ENCODE results near the gene RAB1A. TPM values are rescaled to one million over a fixed set of nuclear protein-coding genes. Genes with fewer than 3 reads are reported as not detected.

The RAB1A gene
- total and polyA plus RNA-seq, 9 donors = 75.6 to 188 (median 139) TPM

GRCh38 chr2:65054749-65055421, 75.0 kb downstream of the RAB1A start:
- Histone ChIP-seq H3K27ac (ENCODE audit: low read length) (peak overlapping the region; percentile 94), H3K9me3 (replicated peaks; ENCODE audit: control insufficient read depth, low read depth, low read length) (no peaks in the 10 kb centered on the region), H3K4me3 (ENCODE audit: low read length) (no peak overlapping the region), H3K27me3 (ENCODE audit: control insufficient read depth, insufficient read depth, low read length) (no peaks in the 10 kb centered on the region), H3K4me1 (ENCODE audit: control insufficient read depth, insufficient read depth, low read length) (peaks cover 20% of the 10 kb centered on the region), H3K36me3 (ENCODE audit: control insufficient read depth, insufficient read depth, low read length) (no peaks in the 10 kb centered on the region)
- DNase-seq = no peak
- 43% methylated on average over 1 of the region's 4 CpGs for WGBS (ENCODE audit: insufficient coverage)

GRCh38 chr2:65053199-65053598, 76.7 kb downstream of the RAB1A start:
- Histone ChIP-seq H3K9me3 (replicated peaks; ENCODE audit: control insufficient read depth, low read depth, low read length) (no peaks in the 10 kb centered on the region), H3K4me3 (ENCODE audit: low read length) (no peak overlapping the region), H3K36me3 (ENCODE audit: control insufficient read depth, insufficient read depth, low read length) (no peaks in the 10 kb centered on the region), H3K27me3 (ENCODE audit: control insufficient read depth, insufficient read depth, low read length) (no peaks in the 10 kb centered on the region), H3K4me1 (ENCODE audit: control insufficient read depth, insufficient read depth, low read length) (peaks cover 16% of the 10 kb centered on the region), H3K27ac (ENCODE audit: low read length) (no peak overlapping the region)
- no peak for DNase-seq
- no CpG with 5 or more reads among the region's 1 CpG for WGBS (ENCODE audit: insufficient coverage)

GRCh38 chr2:65050931-65051330, 79.0 kb downstream of the RAB1A start:
- no peaks in the 10 kb centered on the region for H3K36me3 ChIP-seq (ENCODE audit: control insufficient read depth, insufficient read depth, low read length)
- H3K4me3 ChIP-seq (ENCODE audit: low read length) = no peak overlapping the region
- no peak for DNase-seq
- H3K27ac ChIP-seq (ENCODE audit: low read length) = no peak overlapping the region
- peaks cover 7% of the 10 kb centered on the region for H3K4me1 ChIP-seq (ENCODE audit: control insufficient read depth, insufficient read depth, low read length)
- WGBS (ENCODE audit: insufficient coverage) = 79% methylated on average over 2 of the region's 3 CpGs
- H3K27me3 ChIP-seq (ENCODE audit: control insufficient read depth, insufficient read depth, low read length) = no peaks in the 10 kb centered on the region
- H3K9me3 ChIP-seq (replicated peaks; ENCODE audit: control insufficient read depth, low read depth, low read length) = peaks cover 2% of the 10 kb centered on the region

GRCh38 chr2:65049010-65049639, 80.8 kb downstream of the RAB1A start:
- 67% methylated on average over 1 of the region's 1 CpG for WGBS (ENCODE audit: insufficient coverage)
- H3K27ac ChIP-seq (ENCODE audit: low read length) = no peak overlapping the region
- H3K4me1 ChIP-seq (ENCODE audit: control insufficient read depth, insufficient read depth, low read length) = no peaks in the 10 kb centered on the region
- no peaks in the 10 kb centered on the region for H3K36me3 ChIP-seq (ENCODE audit: control insufficient read depth, insufficient read depth, low read length)
- no peaks in the 10 kb centered on the region for H3K27me3 ChIP-seq (ENCODE audit: control insufficient read depth, insufficient read depth, low read length)
- peaks cover 2% of the 10 kb centered on the region for H3K9me3 ChIP-seq (replicated peaks; ENCODE audit: control insufficient read depth, low read depth, low read length)
- no peak overlapping the region for H3K4me3 ChIP-seq (ENCODE audit: low read length)
- DNase-seq = no peak

GRCh38 chr2:65046633-65047407, 83.1 kb downstream of the RAB1A start:
- WGBS (ENCODE audit: insufficient coverage) = 84% methylated on average over 5 of the region's 11 CpGs
- H3K9me3 ChIP-seq (replicated peaks; ENCODE audit: control insufficient read depth, low read depth, low read length) = peaks cover 2% of the 10 kb centered on the region
- H3K4me3 ChIP-seq (ENCODE audit: low read length) = no peak overlapping the region
- H3K36me3 ChIP-seq (ENCODE audit: control insufficient read depth, insufficient read depth, low read length) = peaks cover 3% of the 10 kb centered on the region
- no peak overlapping the region for H3K27ac ChIP-seq (ENCODE audit: low read length)
- H3K4me1 ChIP-seq (ENCODE audit: control insufficient read depth, insufficient read depth, low read length) = no peaks in the 10 kb centered on the region
- no peak for DNase-seq
- no peaks in the 10 kb centered on the region for H3K27me3 ChIP-seq (ENCODE audit: control insufficient read depth, insufficient read depth, low read length)

- Histone ChIP-seq H3K4me1 (ENCODE audit: control insufficient read depth, insufficient read depth, low read length) (no peaks in the 10 kb centered on the region), H3K27ac (ENCODE audit: low read length) (no peak overlapping the region), H3K27me3 (ENCODE audit: control insufficient read depth, insufficient read depth, low read length) (no peaks in the 10 kb centered on the region), H3K4me3 (ENCODE audit: low read length) (no peak overlapping the region), H3K36me3 (ENCODE audit: control insufficient read depth, insufficient read depth, low read length) (peaks cover 3% of the 10 kb centered on the region), H3K9me3 (replicated peaks; ENCODE audit: control insufficient read depth, low read depth, low read length) (peaks cover 2% of the 10 kb centered on the region)
- no peak for DNase-seq
- 49% methylated on average over 4 of the region's 10 CpGs for WGBS (ENCODE audit: insufficient coverage)
These were observed 84.3 kb downstream of the RAB1A start for GRCh38 chr2:65045651-65046050.

GRCh38 chr2:65044097-65044735, 85.7 kb downstream of the RAB1A start:
- Histone ChIP-seq H3K4me1 (ENCODE audit: control insufficient read depth, insufficient read depth, low read length) (peaks cover 2% of the 10 kb centered on the region), H3K9me3 (replicated peaks; ENCODE audit: control insufficient read depth, low read depth, low read length) (peaks cover 2% of the 10 kb centered on the region), H3K36me3 (ENCODE audit: control insufficient read depth, insufficient read depth, low read length) (peaks cover 7% of the 10 kb centered on the region), H3K27me3 (ENCODE audit: control insufficient read depth, insufficient read depth, low read length) (no peaks in the 10 kb centered on the region), H3K27ac (ENCODE audit: low read length) (no peak overlapping the region), H3K4me3 (ENCODE audit: low read length) (no peak overlapping the region)
- no peak for DNase-seq
- 98% methylated on average over 4 of the region's 7 CpGs for WGBS (ENCODE audit: insufficient coverage)

- Histone ChIP-seq H3K36me3 (ENCODE audit: control insufficient read depth, insufficient read depth, low read length) (peaks cover 7% of the 10 kb centered on the region), H3K9me3 (replicated peaks; ENCODE audit: control insufficient read depth, low read depth, low read length) (peaks cover 1% of the 10 kb centered on the region), H3K4me3 (ENCODE audit: low read length) (no peak overlapping the region), H3K27me3 (ENCODE audit: control insufficient read depth, insufficient read depth, low read length) (no peaks in the 10 kb centered on the region), H3K4me1 (ENCODE audit: control insufficient read depth, insufficient read depth, low read length) (peaks cover 2% of the 10 kb centered on the region), H3K27ac (ENCODE audit: low read length) (peak overlapping the region; percentile 49)
- 33% methylated on average over 1 of the region's 2 CpGs for WGBS (ENCODE audit: insufficient coverage)
- peak; percentile 57 for DNase-seq
These were observed 86.9 kb downstream of the RAB1A start for GRCh38 chr2:65043001-65043400.

GRCh38 chr2:65040400-65041261, 89.3 kb downstream of the RAB1A start:
- peak; percentile 89 for DNase-seq
- H3K27me3 ChIP-seq (ENCODE audit: control insufficient read depth, insufficient read depth, low read length) = no peaks in the 10 kb centered on the region
- no peak overlapping the region for H3K4me3 ChIP-seq (ENCODE audit: low read length)
- no peaks in the 10 kb centered on the region for H3K9me3 ChIP-seq (replicated peaks; ENCODE audit: control insufficient read depth, low read depth, low read length)
- H3K27ac ChIP-seq (ENCODE audit: low read length) = no peak overlapping the region
- WGBS (ENCODE audit: insufficient coverage) = 28% methylated on average over 10 of the region's 13 CpGs
- peaks cover 2% of the 10 kb centered on the region for H3K4me1 ChIP-seq (ENCODE audit: control insufficient read depth, insufficient read depth, low read length)
- H3K36me3 ChIP-seq (ENCODE audit: control insufficient read depth, insufficient read depth, low read length) = peaks cover 7% of the 10 kb centered on the region

Measured in muscle of leg (tissue), 11 donors.